AG10803 (cell line): ENCODE measurements around the gene EXOC4.

Experiments
- DNase-seq: peaks from one replicate; pipeline ENCODE4 v3.0.0; 2010; ENCODE audit warnings: low read depth
- H3K4me3 ChIP-seq: 2 replicates; pipeline ENCODE4 v1.5.1; 2011; ENCODE audit warnings: mild to moderate bottlenecking, low read length, control low read depth
- CTCF ChIP-seq: conservative IDR thresholded peaks from 2 replicates; pipeline ENCODE4 v1.5.1; 2011; ENCODE audit warnings: mild to moderate bottlenecking, low read length, control low read depth, inconsistent platforms

EXOC4 gene

GRCh38 chr7:133491846-133492652, 239.2 kb downstream of the EXOC4 start:
- DNase-seq: no peak
- no peak for TF ChIP-seq CTCF
- H3K4me3 ChIP-seq: no peak overlapping the region

- no peak overlapping the region for H3K4me3 ChIP-seq
- TF ChIP-seq CTCF: no peak
- no peak for DNase-seq
Observed at GRCh38 chr7:133497061-133497460, 244.2 kb downstream of the EXOC4 start.

DNA sequence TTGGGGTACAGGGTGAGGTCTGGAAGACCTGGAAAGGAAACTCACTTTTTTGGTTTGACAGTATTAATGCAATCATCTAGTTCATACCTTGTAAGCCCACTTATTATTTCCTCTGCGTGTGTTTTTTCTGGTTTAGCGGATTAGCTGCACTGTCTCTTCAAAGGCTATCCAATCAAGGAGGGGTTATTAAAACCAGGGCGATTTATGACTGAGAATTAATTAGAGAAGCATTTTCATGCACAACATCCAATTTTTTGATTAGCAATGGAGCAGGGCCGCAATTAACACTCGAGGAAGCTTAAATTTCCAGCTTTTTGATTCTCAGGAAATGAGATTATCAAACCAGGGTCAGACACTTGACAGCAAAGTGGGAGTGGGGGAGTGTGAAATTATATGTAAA, 248.9 kb downstream of the EXOC4 start:
- no peak for TF ChIP-seq CTCF
- DNase-seq: no peak
- no peak overlapping the region for H3K4me3 ChIP-seq

GRCh38 chr7:133502498-133502897, 249.6 kb downstream of the EXOC4 start:
- DNase-seq: no peak
- TF ChIP-seq CTCF: no peak
- H3K4me3 ChIP-seq: no peak overlapping the region

- no peak for TF ChIP-seq CTCF
- no peak overlapping the region for H3K4me3 ChIP-seq
- no peak for DNase-seq
Observed at GRCh38 chr7:133502972-133503371, 250.1 kb downstream of the EXOC4 start.

- DNase-seq: no peak
- no peak for TF ChIP-seq CTCF
- H3K4me3 ChIP-seq: no peak overlapping the region
Observed at GRCh38 chr7:133504825-133505224, 251.9 kb downstream of the EXOC4 start.

- no peak for DNase-seq
- no peak overlapping the region for H3K4me3 ChIP-seq
- TF ChIP-seq CTCF: no peak
Observed at GRCh38 chr7:133509822-133510221, 256.9 kb downstream of the EXOC4 start.
